Measurements from ENCODE around the gene PNMT. TPM values are rescaled to one million over a fixed set of nuclear protein-coding genes. Genes with fewer than 3 reads are reported as not detected.
A peak's percentile ranks its signal among the peaks of the same experiment; 100 is the strongest.

The PNMT gene
- total and polyA plus RNA-seq, 2 of the 13 experiments (the other 11 are each of a cell fraction or from before 2014, with no cell fraction given): 0.25 TPM; not detected in 1

DNA sequence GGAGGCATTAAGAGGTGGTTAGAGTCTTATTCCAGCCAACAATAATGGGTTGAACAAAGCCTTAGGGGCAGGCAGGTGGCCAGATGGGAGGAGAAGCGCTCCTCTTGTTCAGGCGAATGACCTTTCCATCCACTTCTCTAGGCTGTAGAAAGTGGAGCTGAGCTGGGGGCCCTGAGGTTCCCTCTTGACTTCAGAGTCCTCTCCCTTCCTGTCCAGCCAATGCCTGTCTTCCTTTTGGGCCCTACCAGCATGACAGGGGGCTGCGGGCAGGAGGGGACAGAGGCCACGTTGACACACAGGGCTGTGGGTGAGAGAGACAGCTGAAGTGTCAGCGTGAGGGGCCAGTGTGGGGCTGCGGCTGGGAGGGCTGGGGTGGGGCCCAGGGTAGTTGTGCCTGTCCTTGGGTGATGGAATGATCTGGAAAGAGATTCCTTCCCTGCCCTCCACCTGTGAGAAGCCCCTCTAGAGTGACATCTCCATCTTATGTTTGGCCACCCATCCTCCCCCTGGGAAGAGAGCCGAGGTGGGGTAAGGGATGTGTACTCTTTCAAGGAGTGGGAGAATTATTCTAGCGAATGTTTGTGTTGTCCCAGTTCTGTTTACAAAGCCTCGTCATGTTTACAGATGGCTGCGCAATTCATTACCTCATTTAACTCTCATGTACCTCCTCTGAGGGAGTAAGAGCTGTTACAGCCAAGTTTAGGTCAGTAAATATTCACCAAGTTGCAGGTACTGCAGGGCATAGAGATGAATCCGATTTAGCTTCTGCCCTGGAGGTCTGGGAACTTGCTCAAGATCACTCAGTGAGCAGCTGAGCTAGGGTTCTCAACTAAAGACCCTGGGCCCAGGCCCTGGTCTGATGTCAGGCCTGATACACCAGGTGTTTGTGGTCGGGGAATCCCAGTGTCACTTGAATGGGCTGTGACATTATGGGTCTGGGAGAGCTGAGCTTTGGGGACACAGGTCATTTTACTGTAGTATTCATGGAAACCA lies 34.9 kb downstream of the PNMT start (continued):
- TF ChIP-seq ZNF883 (CRISPR knock-in tag; IDR thresholded peaks at IDR 0.05; ENCODE audit: not compliant biosample characterization) (no peak), ZNF33B (CRISPR knock-in tag; IDR thresholded peaks at IDR 0.05) (peak; percentile 50), HES4 (CRISPR knock-in tag; IDR thresholded peaks at IDR 0.05; ENCODE audit: borderline replicate concordance) (0 out of 2 replicates have a peak, but pooled peaks have one; percentile 14), ZSCAN25 (CRISPR knock-in tag; IDR thresholded peaks at IDR 0.05) (peak; percentile 96), ZNF709 (CRISPR knock-in tag; IDR thresholded peaks at IDR 0.05) (no peak), TAF15 (IDR thresholded peaks at IDR 0.05; ENCODE audit: low read depth, low read length, poor library complexity, severe bottlenecking) (no peak), ZNF44 (CRISPR knock-in tag; IDR thresholded peaks at IDR 0.05) (no peak), ISX (CRISPR knock-in tag; conservative IDR thresholded peaks at IDR 0.05) (no peak), EZH2 (conservative IDR thresholded peaks at IDR 0.05; ENCODE audit: low read depth, low read length) (no peak), PHB2 (IDR thresholded peaks at IDR 0.05; ENCODE audit: partially characterized antibody) (no peak), MTA1 (CRISPR knock-in tag; IDR thresholded peaks at IDR 0.05; ENCODE audit: borderline replicate concordance) (peak; percentile 98), NPAS2 (CRISPR knock-in tag; IDR thresholded peaks at IDR 0.05; ENCODE audit: borderline replicate concordance) (no peak)
- TF ChIP-seq, protein P1, sequence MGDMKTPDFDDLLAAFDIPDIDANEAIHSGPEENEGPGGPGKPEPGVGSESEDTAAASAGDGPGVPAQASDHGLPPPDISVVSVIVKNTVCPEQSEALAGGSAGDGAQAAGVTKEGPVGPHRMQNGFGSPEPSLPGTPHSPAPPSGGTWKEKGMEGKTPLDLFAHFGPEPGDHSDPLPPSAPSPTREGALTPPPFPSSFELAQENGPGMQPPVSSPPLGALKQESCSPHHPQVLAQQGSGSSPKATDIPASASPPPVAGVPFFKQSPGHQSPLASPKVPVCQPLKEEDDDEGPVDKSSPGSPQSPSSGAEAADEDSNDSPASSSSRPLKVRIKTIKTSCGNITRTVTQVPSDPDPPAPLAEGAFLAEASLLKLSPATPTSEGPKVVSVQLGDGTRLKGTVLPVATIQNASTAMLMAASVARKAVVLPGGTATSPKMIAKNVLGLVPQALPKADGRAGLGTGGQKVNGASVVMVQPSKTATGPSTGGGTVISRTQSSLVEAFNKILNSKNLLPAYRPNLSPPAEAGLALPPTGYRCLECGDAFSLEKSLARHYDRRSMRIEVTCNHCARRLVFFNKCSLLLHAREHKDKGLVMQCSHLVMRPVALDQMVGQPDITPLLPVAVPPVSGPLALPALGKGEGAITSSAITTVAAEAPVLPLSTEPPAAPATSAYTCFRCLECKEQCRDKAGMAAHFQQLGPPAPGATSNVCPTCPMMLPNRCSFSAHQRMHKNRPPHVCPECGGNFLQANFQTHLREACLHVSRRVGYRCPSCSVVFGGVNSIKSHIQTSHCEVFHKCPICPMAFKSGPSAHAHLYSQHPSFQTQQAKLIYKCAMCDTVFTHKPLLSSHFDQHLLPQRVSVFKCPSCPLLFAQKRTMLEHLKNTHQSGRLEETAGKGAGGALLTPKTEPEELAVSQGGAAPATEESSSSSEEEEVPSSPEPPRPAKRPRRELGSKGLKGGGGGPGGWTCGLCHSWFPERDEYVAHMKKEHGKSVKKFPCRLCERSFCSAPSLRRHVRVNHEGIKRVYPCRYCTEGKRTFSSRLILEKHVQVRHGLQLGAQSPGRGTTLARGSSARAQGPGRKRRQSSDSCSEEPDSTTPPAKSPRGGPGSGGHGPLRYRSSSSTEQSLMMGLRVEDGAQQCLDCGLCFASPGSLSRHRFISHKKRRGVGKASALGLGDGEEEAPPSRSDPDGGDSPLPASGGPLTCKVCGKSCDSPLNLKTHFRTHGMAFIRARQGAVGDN (CRISPR knock-in tag; IDR thresholded peaks at IDR 0.05): peak; percentile 97
- TF ChIP-seq, protein P2, sequence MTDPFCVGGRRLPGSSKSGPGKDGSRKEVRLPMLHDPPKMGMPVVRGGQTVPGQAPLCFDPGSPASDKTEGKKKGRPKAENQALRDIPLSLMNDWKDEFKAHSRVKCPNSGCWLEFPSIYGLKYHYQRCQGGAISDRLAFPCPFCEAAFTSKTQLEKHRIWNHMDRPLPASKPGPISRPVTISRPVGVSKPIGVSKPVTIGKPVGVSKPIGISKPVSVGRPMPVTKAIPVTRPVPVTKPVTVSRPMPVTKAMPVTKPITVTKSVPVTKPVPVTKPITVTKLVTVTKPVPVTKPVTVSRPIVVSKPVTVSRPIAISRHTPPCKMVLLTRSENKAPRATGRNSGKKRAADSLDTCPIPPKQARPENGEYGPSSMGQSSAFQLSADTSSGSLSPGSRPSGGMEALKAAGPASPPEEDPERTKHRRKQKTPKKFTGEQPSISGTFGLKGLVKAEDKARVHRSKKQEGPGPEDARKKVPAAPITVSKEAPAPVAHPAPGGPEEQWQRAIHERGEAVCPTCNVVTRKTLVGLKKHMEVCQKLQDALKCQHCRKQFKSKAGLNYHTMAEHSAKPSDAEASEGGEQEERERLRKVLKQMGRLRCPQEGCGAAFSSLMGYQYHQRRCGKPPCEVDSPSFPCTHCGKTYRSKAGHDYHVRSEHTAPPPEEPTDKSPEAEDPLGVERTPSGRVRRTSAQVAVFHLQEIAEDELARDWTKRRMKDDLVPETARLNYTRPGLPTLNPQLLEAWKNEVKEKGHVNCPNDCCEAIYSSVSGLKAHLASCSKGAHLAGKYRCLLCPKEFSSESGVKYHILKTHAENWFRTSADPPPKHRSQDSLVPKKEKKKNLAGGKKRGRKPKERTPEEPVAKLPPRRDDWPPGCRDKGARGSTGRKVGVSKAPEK (CRISPR knock-in tag; IDR thresholded peaks at IDR 0.05; ENCODE audit: borderline replicate concordance): 0 out of 2 replicates have a peak, but pooled peaks have one; percentile 28
- TF ChIP-seq, protein P3, sequence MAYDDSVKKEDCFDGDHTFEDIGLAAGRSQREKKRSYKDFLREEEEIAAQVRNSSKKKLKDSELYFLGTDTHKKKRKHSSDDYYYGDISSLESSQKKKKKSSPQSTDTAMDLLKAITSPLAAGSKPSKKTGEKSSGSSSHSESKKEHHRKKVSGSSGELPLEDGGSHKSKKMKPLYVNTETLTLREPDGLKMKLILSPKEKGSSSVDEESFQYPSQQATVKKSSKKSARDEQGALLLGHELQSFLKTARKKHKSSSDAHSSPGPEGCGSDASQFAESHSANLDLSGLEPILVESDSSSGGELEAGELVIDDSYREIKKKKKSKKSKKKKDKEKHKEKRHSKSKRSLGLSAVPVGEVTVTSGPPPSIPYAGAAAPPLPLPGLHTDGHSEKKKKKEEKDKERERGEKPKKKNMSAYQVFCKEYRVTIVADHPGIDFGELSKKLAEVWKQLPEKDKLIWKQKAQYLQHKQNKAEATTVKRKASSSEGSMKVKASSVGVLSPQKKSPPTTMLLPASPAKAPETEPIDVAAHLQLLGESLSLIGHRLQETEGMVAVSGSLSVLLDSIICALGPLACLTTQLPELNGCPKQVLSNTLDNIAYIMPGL (CRISPR knock-in tag; IDR thresholded peaks at IDR 0.05; ENCODE audit: borderline replicate concordance in 1 of 2, low read depth in 1 of 2): peak in 1 of 2 experiments; percentile 78; a peak in 2 of 4 replicates
- TF ChIP-seq, protein P4, sequence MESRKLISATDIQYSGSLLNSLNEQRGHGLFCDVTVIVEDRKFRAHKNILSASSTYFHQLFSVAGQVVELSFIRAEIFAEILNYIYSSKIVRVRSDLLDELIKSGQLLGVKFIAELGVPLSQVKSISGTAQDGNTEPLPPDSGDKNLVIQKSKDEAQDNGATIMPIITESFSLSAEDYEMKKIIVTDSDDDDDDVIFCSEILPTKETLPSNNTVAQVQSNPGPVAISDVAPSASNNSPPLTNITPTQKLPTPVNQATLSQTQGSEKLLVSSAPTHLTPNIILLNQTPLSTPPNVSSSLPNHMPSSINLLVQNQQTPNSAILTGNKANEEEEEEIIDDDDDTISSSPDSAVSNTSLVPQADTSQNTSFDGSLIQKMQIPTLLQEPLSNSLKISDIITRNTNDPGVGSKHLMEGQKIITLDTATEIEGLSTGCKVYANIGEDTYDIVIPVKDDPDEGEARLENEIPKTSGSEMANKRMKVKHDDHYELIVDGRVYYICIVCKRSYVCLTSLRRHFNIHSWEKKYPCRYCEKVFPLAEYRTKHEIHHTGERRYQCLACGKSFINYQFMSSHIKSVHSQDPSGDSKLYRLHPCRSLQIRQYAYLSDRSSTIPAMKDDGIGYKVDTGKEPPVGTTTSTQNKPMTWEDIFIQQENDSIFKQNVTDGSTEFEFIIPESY (CRISPR knock-in tag; IDR thresholded peaks at IDR 0.05): no peak
